ENCODE results near the gene CNNM3. TPM values are rescaled to one million over a fixed set of nuclear protein-coding genes. Genes with fewer than 3 reads are reported as not detected.

CNNM3 gene
- total RNA-seq, 1 donor from 2014 or later = 10.6 TPM

DNA sequence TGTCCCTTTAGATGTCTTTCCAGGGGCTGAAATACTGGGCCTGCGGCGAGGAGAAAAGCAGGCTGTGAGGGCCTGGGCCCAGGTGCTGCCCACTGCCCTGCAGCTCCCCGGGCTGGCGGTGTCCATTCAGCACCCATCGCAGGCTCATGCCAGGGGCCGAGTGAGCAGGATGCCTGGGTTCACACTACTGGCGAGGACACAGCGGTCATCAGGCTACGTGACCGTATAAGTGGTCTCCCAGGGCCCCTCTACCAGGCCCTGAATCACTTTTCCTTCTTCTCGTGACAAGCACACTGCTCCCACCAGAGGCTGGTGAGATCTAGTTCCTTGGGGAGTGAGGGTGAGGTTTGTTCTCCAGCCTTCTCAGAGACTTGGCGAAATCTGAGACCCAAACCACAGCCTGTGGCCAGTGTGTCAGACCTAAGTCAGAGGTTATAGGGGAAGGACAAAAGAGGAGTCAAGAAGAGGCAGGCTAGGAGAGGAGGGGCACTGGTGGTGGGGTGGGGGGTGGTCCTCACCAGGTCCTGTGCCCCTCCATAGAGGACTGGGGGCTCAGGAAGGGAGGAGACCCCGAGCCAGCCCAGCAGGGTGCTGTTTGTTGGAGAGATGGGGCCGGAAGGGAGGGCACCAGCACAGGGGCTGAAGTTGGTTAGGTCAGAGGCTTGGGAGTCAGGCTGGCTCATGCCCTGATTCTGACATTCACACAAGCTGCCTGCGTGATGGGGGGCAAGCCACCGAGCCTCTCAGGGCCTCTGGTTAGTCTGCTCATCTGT, 60.4 kb downstream of the CNNM3 start:
- DNase-seq (ENCODE audit: low read depth) = no peak
- TF ChIP-seq, protein P1, sequence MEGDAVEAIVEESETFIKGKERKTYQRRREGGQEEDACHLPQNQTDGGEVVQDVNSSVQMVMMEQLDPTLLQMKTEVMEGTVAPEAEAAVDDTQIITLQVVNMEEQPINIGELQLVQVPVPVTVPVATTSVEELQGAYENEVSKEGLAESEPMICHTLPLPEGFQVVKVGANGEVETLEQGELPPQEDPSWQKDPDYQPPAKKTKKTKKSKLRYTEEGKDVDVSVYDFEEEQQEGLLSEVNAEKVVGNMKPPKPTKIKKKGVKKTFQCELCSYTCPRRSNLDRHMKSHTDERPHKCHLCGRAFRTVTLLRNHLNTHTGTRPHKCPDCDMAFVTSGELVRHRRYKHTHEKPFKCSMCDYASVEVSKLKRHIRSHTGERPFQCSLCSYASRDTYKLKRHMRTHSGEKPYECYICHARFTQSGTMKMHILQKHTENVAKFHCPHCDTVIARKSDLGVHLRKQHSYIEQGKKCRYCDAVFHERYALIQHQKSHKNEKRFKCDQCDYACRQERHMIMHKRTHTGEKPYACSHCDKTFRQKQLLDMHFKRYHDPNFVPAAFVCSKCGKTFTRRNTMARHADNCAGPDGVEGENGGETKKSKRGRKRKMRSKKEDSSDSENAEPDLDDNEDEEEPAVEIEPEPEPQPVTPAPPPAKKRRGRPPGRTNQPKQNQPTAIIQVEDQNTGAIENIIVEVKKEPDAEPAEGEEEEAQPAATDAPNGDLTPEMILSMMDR (conservative IDR thresholded peaks at IDR 0.05; ENCODE audit: low read depth, low read length) = no peak
- H3K4me3 ChIP-seq (ENCODE audit: low read depth, low read length) = no peak overlapping the region

DNA sequence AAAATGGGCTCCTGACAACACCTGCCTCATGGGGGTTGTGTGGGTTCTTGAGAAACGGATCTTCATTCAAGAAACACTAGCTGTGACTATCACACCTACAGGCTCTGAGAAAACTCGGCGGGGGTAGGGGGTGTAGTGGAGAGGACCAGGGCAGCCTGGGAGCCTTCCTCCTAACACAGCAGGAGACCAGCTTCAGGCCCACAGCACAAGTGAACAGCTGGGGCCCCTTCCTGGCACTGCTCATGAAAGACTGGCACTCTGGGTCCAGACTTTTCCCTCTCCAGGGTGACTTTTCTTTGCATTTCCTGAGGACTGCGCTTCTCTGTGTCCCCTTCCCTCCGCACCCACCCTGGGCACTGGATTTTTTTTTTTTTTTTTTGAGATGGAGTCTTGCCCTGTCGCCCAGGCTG, 61.0 kb downstream of the CNNM3 start:
- H3K4me3 ChIP-seq (ENCODE audit: low read depth, low read length) = no peak overlapping the region
- TF ChIP-seq, protein P1 (conservative IDR thresholded peaks at IDR 0.05; ENCODE audit: low read depth, low read length) = no peak
- DNase-seq (ENCODE audit: low read depth) = no peak

DNA sequence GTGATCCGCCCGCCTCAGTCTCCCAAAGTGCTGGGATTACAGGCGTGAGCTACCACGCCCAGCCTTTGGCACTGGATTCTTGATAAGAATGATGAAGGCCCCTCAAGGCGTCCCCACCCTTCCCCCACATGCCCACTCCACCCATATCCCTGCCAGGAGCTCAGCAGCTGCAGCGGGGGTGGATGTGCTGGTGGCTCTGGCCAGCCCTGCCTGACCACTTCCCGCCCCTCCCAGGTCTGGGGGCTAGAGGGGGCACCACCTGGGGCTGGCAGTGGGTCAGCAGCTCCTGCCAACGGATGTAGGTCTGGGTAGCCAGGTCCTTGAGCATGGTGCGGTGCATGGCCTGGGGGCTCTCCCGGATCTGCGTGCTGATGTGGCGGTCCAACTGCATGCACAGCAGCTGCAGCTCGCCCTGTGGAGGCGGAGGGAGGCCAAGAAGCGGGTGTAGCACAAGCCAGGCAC, 61.6 kb downstream of the CNNM3 start:
- no peak for DNase-seq (ENCODE audit: low read depth)
- TF ChIP-seq, protein P1 (conservative IDR thresholded peaks at IDR 0.05; ENCODE audit: low read depth, low read length) = no peak
- H3K4me3 ChIP-seq (ENCODE audit: low read depth, low read length) = no peak overlapping the region

DNA sequence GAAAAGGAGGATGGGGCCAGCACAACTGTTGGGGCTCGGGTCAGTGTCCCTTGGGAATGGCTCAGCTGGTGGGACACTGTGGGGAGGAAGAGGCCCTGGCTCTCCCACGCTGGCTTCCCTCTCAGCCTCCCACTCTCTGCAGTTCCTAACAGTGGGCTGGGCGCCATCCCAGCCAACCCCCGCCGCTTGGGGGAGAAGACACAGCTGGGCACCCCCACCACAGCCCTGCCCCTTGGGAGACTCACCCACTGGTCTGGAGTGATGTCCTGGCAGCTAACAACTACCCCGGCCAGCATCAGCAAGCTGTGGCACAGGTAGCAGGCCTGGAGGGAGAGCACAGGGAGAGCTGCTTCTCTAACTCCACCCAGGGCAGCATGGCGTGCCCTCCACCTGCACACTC, 62.1 kb downstream of the CNNM3 start:
- H3K4me3 ChIP-seq (ENCODE audit: low read depth, low read length) = no peak overlapping the region
- TF ChIP-seq, protein P1 (conservative IDR thresholded peaks at IDR 0.05; ENCODE audit: low read depth, low read length) = no peak

DNA sequence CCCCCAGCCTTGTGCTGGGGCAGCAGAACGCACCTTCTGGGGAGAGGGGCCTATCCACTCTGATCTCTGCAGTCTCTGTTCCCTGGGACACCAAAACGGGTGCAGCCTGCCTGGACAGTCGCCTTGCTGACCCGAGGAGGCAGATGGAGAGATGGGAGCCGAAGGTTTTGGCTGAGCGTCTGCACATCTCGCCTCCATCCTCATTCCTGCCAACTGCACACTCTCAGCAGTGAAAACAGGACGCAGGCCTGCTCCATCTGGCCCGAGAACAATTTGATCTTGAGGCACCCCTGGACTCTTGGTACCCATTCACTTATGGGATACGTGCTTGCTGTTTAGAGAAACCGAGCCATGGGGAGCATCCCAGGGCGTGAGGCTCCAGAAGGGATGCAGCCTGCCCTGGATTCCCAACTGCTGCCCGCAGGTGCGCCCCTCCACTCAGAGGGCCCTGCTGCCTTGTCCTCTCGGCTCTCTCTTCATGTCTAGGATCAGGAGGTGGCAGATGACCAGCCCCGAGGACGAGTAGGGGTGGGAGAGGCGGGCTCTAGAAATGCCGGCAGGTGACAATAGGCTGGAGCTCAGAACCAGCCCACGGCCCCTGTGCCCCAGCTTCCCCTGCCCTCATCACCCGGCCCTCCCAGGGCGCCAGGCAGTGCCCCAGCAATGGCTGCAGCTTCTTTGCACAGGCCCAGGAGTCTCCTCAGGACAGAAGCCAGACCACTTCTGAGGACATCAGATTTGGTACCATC, 62.9 kb downstream of the CNNM3 start:
- no peak for DNase-seq (ENCODE audit: low read depth)
- H3K4me3 ChIP-seq (ENCODE audit: low read depth, low read length) = no peak overlapping the region
- TF ChIP-seq, protein P1 (conservative IDR thresholded peaks at IDR 0.05; ENCODE audit: low read depth, low read length) = no peak

More for the DNA sequence above, 62.1 kb downstream of the CNNM3 start:
- no peak for DNase-seq (ENCODE audit: low read depth)

DNA sequence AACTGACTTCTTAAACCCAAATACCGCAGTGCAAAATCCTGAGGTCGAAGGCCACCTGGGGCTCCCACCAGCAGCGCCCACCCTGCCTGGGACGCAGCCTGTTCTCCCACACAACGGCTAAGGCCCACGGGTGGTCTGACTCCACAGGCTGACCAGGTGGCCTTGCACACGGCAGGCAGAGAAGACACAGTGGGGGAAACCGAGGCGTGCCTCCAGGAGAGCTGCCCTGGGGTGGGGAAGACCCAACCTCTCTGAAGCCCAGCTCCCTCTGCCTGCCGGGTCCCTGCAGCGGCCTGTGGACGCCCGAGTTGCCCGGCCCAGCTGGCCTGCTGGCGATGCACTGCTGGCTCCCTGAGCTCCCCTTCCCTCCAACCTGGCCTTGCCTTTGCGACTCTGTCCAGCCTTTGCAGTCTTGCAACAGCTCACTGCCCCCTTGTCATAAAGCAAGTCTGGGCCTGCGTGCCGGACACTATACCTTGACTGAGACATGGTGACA, 63.5 kb downstream of the CNNM3 start:
- DNase-seq (ENCODE audit: low read depth) = no peak
- TF ChIP-seq, protein P1 (conservative IDR thresholded peaks at IDR 0.05; ENCODE audit: low read depth, low read length) = no peak
- no peak overlapping the region for H3K4me3 ChIP-seq (ENCODE audit: low read depth, low read length)
